GM12872 (cell line): ENCODE data around the gene CEACAM16.

ENCODE experiments used
- TF ChIP-seq, protein P1 (sequence below): IDR thresholded peaks from 3 replicates; pipeline ENCODE4 v1.5.1; 2011; ENCODE audit warnings: low read depth, mild to moderate bottlenecking, low read length, moderate library complexity; ENCODE audit not compliant: insufficient read depth

CEACAM16 gene

DNA sequence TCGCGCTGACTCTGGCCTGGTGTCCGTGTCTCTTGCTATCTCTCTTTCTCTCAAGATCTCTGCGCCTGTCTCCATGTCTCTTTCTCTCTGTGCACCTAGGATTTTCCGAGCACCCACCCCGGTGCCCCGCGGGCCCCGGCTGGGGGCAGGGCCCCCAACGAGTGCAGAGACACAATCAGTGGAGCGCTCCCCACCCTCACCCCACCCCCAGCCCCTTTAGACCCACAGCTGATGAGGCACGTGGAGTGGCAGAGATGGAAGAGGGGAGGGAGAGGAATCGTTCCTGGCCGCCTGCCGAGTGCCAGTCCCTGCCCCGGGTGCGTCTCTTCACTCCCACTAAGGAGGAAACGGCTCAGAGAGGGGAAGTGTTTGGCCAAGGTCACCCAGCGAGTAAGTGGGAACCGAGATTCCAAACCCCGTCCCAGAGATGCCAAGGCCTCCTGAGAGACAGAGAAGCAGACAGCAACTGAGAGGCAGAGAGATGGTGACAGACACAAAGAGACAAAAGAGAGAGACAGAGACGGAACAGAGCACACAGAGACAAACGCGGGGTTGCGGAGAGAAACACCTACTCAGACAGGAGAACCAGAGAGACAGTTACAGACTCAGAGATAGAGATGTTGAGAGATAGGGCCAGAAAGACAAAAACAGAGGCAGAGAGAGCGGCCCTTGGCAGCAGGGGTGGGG lies 48.9 kb downstream of the CEACAM16 start:
- TF ChIP-seq, protein P1, sequence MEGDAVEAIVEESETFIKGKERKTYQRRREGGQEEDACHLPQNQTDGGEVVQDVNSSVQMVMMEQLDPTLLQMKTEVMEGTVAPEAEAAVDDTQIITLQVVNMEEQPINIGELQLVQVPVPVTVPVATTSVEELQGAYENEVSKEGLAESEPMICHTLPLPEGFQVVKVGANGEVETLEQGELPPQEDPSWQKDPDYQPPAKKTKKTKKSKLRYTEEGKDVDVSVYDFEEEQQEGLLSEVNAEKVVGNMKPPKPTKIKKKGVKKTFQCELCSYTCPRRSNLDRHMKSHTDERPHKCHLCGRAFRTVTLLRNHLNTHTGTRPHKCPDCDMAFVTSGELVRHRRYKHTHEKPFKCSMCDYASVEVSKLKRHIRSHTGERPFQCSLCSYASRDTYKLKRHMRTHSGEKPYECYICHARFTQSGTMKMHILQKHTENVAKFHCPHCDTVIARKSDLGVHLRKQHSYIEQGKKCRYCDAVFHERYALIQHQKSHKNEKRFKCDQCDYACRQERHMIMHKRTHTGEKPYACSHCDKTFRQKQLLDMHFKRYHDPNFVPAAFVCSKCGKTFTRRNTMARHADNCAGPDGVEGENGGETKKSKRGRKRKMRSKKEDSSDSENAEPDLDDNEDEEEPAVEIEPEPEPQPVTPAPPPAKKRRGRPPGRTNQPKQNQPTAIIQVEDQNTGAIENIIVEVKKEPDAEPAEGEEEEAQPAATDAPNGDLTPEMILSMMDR: no peak

DNA sequence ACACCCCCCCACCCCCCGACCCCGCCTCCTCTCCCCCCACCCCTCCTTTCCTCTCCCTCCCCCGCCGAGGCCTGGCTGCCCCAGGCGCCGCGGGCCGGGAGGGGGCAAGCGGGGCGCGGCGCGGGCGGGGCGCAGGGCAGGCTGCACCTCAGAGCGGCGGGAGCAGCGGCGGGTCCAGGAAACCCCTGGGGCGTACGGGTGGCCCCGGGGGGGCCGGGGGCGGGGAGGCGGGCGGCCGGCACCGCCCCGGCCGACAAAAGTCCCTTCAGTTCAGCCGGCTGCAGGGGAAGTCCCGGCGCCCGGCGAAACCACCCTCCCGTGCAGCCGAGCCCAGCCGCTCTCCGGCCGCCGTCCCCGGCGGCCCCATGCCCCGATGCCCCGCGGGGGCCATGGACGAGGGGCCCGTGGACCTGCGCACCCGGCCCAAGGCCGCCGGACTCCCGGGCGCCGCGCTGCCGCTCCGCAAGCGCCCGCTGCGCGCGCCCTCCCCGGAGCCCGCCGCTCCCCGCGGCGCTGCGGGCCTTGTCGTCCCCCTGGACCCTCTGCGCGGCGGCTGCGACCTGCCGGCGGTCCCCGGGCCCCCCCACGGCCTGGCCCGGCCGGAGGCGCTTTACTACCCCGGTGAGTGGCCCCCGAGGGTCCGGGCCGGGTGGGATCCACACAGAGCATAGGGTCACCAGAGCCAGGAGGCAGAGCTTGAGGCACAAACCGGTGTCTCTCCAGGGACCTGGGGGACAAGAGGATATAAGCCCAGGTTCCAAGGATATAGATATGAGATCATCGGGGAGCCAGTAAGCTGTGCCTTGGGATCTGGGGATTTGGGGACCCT lies 49.7 kb downstream of the CEACAM16 start, which contains the start of gene BCL3:
Gene BCL3, plus strand, starts transcription at position 283 of the 829 bp plus-strand sequence. Its CDS starts 83 bp downstream, at position 366.
- TF ChIP-seq, protein P1: no peak

DNA sequence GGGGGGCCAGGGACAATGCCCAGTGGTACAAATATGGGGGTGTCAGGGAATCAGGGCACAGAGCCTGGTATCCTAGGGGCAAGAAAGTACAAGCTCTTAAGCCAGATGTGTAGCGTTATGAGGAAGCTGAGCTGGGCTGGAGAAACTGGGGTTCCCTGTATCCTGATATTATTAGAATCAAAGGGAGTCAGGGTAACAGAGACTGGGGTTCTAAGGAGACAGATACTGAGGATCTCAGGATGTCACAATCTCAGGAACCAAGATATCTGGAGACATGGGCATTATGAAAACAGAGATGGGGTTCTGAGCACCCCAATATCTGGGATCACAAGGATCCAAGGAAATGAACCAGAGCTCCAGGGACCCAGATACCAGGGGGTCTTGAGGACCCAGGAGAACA lies 50.3 kb downstream of the CEACAM16 start:
- TF ChIP-seq, protein P1: no peak

DNA sequence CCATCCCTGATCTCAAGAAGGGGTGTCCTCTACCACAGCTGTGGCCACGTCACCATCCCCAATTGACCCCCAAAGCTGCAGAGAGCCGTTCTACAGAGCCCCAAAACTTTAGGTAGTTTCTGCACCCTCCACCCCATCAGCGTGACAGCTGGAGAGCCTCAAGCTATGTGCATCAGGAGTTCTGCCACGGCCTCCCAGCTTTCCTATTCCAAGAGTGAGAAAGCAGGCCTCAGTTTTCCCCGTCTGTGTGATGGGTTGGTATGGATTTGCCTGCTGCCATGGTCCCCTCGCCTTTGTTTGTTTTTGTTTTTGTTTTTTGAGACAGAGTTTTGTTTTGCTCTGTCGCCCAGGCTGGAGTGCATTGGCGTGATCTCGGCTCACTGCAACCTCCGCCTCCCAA lies 51.0 kb downstream of the CEACAM16 start:
- TF ChIP-seq, protein P1: no peak

DNA sequence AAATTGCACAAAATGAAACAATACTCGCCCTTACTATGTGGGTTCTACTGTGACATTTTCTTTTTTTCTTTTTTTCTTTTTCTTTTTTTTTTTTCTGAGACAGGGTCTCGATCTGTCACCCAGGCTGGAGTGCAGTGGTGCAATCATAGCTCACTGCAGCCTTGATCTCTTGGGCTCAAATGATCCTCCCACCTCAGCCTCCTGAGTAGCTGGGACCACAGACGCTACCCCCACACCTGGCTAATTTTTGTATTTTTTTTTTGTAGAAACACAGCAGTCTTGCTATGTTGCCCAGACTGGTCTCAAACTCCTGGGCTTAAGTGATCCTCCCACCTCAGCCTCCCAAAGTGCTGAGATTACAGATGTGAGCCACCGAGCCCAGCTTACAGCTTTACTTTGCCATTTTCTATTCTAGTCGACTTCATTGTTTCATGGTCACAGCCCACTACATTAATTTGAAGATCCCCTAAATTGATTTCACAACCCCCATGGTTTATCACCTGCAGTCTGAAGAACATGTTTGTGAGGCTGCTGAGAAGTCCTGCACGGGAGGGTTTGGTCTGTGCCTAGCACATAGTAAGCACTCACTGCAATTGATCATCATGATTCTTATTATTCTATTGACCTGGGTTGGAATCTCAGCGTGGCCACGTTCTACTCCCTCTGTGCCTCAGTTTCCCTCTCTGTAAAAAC lies 53.3 kb downstream of the CEACAM16 start:
- TF ChIP-seq, protein P1: no peak

DNA sequence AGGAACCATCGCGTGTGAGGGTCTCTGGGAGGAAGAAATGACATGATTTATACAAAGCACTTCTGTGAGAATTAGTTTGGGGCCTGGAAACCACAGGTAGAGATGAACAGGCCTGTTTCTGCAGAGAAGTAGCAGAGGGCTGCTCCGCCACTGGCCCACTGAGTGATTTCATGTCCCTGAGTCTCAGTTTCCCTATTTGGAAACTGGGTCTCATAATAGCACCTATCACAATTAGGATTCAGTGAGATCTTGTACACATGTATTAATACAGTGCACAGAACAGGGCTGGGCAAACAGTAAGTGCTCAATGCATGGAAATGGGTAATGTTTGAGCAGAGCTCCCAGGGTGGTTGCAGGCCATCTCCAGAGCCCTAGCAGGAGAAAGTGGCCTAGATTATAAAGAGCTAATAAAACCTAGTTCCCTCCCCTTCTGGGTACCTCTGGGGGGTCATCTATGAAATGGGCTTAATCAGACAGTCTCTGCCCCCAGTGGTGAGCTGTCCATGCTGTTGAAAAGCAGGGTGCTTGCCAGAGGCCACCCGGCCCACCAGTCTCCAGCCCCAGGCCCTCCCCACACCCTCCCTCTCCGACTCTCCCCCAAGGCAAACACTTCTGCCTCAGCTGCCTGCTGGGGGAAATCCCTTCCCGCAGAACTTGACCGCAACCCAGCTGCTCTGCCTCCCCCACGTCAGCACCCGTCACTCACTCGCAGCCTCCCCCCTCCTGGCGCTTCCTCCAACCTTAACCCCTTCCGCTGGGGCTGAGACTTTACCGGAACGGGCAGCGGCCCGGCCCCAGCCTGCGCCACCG lies 54.1 kb downstream of the CEACAM16 start:
- TF ChIP-seq, protein P1: 0 out of 3 replicates have a peak, but pooled peaks have one; percentile 6
